ENCODE data around the gene MIPOL1. TPM values are rescaled to one million over a fixed set of nuclear protein-coding genes. Genes with fewer than 3 reads are reported as not detected.

Gene MIPOL1
- total and polyA plus RNA-seq, 2 donors from 2014 or later, result 4.4 to 14.8 TPM

DNA sequence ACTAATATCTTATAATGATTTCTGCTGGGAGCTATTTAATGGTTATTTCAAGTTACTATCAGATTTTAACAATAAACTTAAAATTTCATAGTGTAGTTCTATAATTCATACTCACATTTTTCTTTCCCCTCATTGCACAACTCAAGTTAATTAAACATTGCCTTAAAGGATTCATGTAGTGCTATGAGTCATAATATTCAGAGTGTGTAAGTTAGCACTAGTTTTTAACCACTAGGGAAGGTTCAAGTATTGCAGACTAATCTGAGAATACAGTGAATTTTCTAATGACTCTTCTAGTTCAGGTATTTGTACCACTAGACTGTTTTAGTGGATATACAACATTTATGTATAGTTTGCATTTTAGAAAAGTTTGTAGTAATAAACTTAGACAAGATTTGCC is 347.4 kb downstream of the MIPOL1 start:
- H3K4me1 ChIP-seq (ENCODE audit: control insufficient read depth in 2 of 3, insufficient read depth in 2 of 3, low read depth in 1 of 3, low read length in 3 of 3), result no peaks in the 10 kb centered on the region
- intact Hi-C loops (cut with DNase I), result no loop called here
- DNase-seq, result no peak
- H3K9me3 ChIP-seq (ENCODE audit: control insufficient read depth in 2 of 3, insufficient read depth in 1 of 3, low read length in 3 of 3), result no peaks in the 10 kb centered on the region
- no peak overlapping the region for H3K27ac ChIP-seq (ENCODE audit: low read depth in 2 of 2, low read length in 2 of 2)
- no peak for FAIRE-seq
- no peak overlapping the region for H3K4me3 ChIP-seq (ENCODE audit: low read length in 3 of 3)
- no peaks in the 10 kb centered on the region for H3K36me3 ChIP-seq (ENCODE audit: control insufficient read depth in 2 of 3, insufficient read depth in 3 of 3, low read length in 3 of 3)
- H3K9ac ChIP-seq (ENCODE audit: low read length in 3 of 3), result no peak overlapping the region
- H3K27me3 ChIP-seq (ENCODE audit: control insufficient read depth, insufficient read depth, low read length), result no peaks in the 10 kb centered on the region
- TF ChIP-seq, protein P1, sequence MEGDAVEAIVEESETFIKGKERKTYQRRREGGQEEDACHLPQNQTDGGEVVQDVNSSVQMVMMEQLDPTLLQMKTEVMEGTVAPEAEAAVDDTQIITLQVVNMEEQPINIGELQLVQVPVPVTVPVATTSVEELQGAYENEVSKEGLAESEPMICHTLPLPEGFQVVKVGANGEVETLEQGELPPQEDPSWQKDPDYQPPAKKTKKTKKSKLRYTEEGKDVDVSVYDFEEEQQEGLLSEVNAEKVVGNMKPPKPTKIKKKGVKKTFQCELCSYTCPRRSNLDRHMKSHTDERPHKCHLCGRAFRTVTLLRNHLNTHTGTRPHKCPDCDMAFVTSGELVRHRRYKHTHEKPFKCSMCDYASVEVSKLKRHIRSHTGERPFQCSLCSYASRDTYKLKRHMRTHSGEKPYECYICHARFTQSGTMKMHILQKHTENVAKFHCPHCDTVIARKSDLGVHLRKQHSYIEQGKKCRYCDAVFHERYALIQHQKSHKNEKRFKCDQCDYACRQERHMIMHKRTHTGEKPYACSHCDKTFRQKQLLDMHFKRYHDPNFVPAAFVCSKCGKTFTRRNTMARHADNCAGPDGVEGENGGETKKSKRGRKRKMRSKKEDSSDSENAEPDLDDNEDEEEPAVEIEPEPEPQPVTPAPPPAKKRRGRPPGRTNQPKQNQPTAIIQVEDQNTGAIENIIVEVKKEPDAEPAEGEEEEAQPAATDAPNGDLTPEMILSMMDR (IDR thresholded peaks at IDR 0.05; ENCODE audit: borderline replicate concordance, extremely low read depth, insufficient read depth), result no peak

DNA sequence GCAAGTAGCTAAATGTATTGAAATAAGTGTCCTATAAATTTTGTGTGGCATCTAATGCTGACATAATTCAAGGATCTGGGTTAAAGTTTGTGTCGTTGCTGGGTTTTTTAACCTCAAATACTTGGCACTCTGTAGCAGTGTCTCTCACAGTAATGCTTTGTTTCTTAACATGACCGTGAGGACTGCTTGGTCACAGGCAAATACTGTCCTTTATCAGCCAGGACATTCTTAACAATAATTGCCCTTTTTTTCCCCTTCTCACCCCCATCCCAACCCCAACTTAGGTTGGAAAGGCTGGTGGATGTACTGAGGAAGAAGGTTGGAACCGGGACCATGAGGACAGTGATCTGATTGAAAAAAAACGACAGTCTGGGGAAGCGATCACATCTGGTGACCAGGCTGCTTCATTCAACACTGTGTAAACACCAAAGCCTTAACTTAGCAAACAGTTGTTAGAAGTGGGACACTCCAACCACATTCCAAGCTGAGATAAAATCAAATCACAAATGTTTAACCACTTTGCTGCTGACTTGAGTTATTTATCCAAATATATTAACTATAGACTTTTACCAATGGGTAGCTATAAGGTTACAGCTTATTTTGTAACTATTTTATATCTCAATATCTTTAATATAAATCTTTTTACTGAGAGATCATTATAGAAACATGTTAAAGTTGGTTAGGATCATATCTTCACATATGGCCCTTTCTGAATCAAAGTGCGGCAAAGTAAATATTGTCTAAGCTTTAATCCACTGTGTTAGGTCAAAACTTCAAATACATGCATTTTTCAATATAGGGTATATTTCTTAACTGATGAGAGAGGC is 349.1 kb downstream of the MIPOL1 start:
- DNase-seq (peak in 2 of 5 donors; percentile 6 to 29), FAIRE-seq (no peak)
- Histone ChIP-seq H3K27me3 (ENCODE audit: control insufficient read depth, insufficient read depth, low read length) (no peaks in the 10 kb centered on the region), H3K9me3 (ENCODE audit: control insufficient read depth in 2 of 3, insufficient read depth in 1 of 3, low read length in 3 of 3) (no peaks in the 10 kb centered on the region), H3K9ac (ENCODE audit: low read length in 3 of 3) (no peak overlapping the region), H3K36me3 (ENCODE audit: control insufficient read depth in 2 of 3, insufficient read depth in 3 of 3, low read length in 3 of 3) (no peaks in the 10 kb centered on the region), H3K4me3 (ENCODE audit: low read length in 3 of 3) (no peak overlapping the region), H3K27ac (ENCODE audit: low read depth in 2 of 2, low read length in 2 of 2) (no peak overlapping the region), H3K4me1 (ENCODE audit: control insufficient read depth in 2 of 3, insufficient read depth in 2 of 3, low read depth in 1 of 3, low read length in 3 of 3) (no peaks in the 10 kb centered on the region)
- intact Hi-C loops (cut with DNase I), result no loop called here
- TF ChIP-seq, protein P1 (IDR thresholded peaks at IDR 0.05; ENCODE audit: borderline replicate concordance, extremely low read depth, insufficient read depth), result no peak

DNA sequence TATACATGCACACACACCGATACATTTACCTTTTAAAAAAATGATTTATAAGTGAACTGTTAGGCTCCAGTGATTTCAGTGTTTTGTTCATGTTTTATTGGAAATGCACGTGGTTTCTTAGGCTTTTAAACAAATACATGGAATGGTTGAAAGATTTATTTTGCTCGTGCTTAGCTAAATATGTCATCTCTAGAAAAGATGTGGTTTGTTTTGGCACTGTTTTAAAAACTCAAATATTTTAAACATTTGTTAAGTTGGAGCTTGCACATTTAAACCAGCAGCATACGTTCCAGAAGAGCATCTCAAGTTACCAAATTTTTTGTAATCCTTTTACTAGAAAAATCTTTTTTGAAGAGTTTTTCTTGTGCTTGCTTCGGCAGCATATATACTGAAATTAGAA is 352.8 kb downstream of the MIPOL1 start:
- no peaks in the 10 kb centered on the region for H3K27me3 ChIP-seq (ENCODE audit: control insufficient read depth, insufficient read depth, low read length)
- TF ChIP-seq, protein P1 (IDR thresholded peaks at IDR 0.05; ENCODE audit: borderline replicate concordance, extremely low read depth, insufficient read depth), result no peak
- no peak overlapping the region for H3K9ac ChIP-seq (ENCODE audit: low read length in 3 of 3)
- no peaks in the 10 kb centered on the region for H3K36me3 ChIP-seq (ENCODE audit: control insufficient read depth in 2 of 3, insufficient read depth in 3 of 3, low read length in 3 of 3)
- no peaks in the 10 kb centered on the region for H3K4me1 ChIP-seq (ENCODE audit: control insufficient read depth in 2 of 3, insufficient read depth in 2 of 3, low read depth in 1 of 3, low read length in 3 of 3)
- no peaks in the 10 kb centered on the region for H3K9me3 ChIP-seq (ENCODE audit: control insufficient read depth in 2 of 3, insufficient read depth in 1 of 3, low read length in 3 of 3)
- peak in 1 of 5 donors; percentile 13 for DNase-seq
- no peak overlapping the region for H3K27ac ChIP-seq (ENCODE audit: low read depth in 2 of 2, low read length in 2 of 2)
- intact Hi-C loops (cut with DNase I), result no loop called here
- no peak for FAIRE-seq
- H3K4me3 ChIP-seq (ENCODE audit: low read length in 3 of 3), result no peak overlapping the region
